HepG2 (cell line): ENCODE results near the gene AGER. TPM values are rescaled to one million over a fixed set of nuclear protein-coding genes. Genes with fewer than 3 reads are reported as not detected.
A peak's percentile ranks its signal among the peaks of the same experiment; 100 is the strongest.

Experiments used
- BHLHE40 ChIP-seq: IDR thresholded peaks from 2 replicates; pipeline ENCODE4 v1.6.1; 2011; ENCODE audit warnings: low read length, improper control_type of control experiment
- BRCA1 ChIP-seq: sonication (generic); formaldehyde crosslinking; IDR thresholded peaks from 2 replicates; pipeline ENCODE4 v1.4.0; 2020; ENCODE audit warnings: missing genetic modification reagents
- HNF4A ChIP-seq: sonication (generic); formaldehyde crosslinking; IDR thresholded peaks from 2 replicates; pipeline ENCODE4 v1.4.0; 2020; ENCODE audit warnings: missing genetic modification reagents
- MLX ChIP-seq: IDR thresholded peaks from 2 replicates; pipeline ENCODE4 v1.6.1; 2016
- RELA ChIP-seq: sonication (generic); formaldehyde crosslinking; IDR thresholded peaks from 2 replicates; pipeline ENCODE4 v1.4.0; 2020; ENCODE audit warnings: missing genetic modification reagents
- RNF2 ChIP-seq: fragments of 450-650 bp; conservative IDR thresholded peaks from 2 replicates; pipeline ENCODE4 v1.6.1; 2016; ENCODE audit warnings: low read depth
- TEF ChIP-seq: sonication (generic); formaldehyde crosslinking; IDR thresholded peaks from 2 replicates; pipeline ENCODE4 v1.5.0; 2020; ENCODE audit warnings: missing genetic modification reagents
- ZNF232 ChIP-seq: sonication (generic); formaldehyde crosslinking; IDR thresholded peaks from 2 replicates; pipeline ENCODE4 v1.4.0; 2020; ENCODE audit warnings: missing genetic modification reagents, borderline replicate concordance
- ZNF318 ChIP-seq: sonication (generic); formaldehyde crosslinking; IDR thresholded peaks from 2 replicates; pipeline ENCODE4 v1.4.0; 2020; ENCODE audit warnings: mild to moderate bottlenecking, missing genetic modification reagents
- ZNF343 ChIP-seq: sonication (generic); formaldehyde crosslinking; IDR thresholded peaks from 2 replicates; pipeline ENCODE4 v1.4.0; 2020; ENCODE audit warnings: mild to moderate bottlenecking, missing genetic modification reagents
- ZNF431 ChIP-seq: sonication (generic); formaldehyde crosslinking; IDR thresholded peaks from 2 replicates; pipeline ENCODE4 v1.9.0; 2022; ENCODE audit warnings: missing genetic modification reagents, low read depth, mild to moderate bottlenecking, borderline replicate concordance
- ZNF569 ChIP-seq: sonication (generic); formaldehyde crosslinking; IDR thresholded peaks from 2 replicates; pipeline ENCODE4 v1.5.0; 2020; ENCODE audit warnings: mild to moderate bottlenecking, missing genetic modification reagents, moderate library complexity, borderline replicate concordance
- ZNF691 ChIP-seq: sonication (generic); formaldehyde crosslinking; IDR thresholded peaks from 2 replicates; pipeline ENCODE4 v1.4.0; 2020; ENCODE audit warnings: missing genetic modification reagents, low read depth, mild to moderate bottlenecking, borderline replicate concordance
- ZNF792 ChIP-seq: IDR thresholded peaks from 2 replicates; pipeline ENCODE4 v1.6.1; 2016
- polyA plus RNA-seq, 8 experiments: library from polyadenylated mRNA; depleted of rRNA in 3 of 8; stranded (reverse) in 7 of 8; unstranded in 1 of 8; fragments of >200 nt; fragmentation: Illumina TruSeq in 4 of 8; extraction: Trizol in 4 of 8; gene quantifications; 2 replicates each; pipeline versions ENCODE4 v1.2.1 to v1.2.3, GENCODE V29; 2011 to 2016; ENCODE audit warnings: low read depth in 4 of 8, missing spikeins in 1 of 8, mixed read lengths in 1 of 8; ENCODE audit not compliant: insufficient read depth in 1 of 8
- total RNA-seq, 5 experiments: library from RNA; depleted of rRNA; stranded (reverse); fragments of >200 nt; fragmentation: Illumina TruSeq; extraction: Trizol; gene quantifications; 2 replicates each; pipeline ENCODE4 v1.2.3, GENCODE V29; 2016; ENCODE audit warnings: low read depth in 1 of 5

AGER gene
- total and polyA plus RNA-seq, 2 of the 13 experiments (the other 11 are each of a cell fraction or from before 2014, with no cell fraction given): 1.9 to 5.1 TPM

GRCh38 chr6:32195902-32196681, 12.0 kb upstream of the AGER start (continued):
- peak; percentile 87; the same call in 1 of the 2 replicates for TF ChIP-seq ZNF232
- peak; percentile 72; the same call in 1 of the 2 replicates for TF ChIP-seq ZNF691
- peak; percentile 85; the same call in 1 of the 2 replicates for TF ChIP-seq RNF2
- peak; percentile 73; the same call in 1 of the 2 replicates for TF ChIP-seq ZNF318
- peak; percentile 57; the same call in 1 of the 2 replicates for TF ChIP-seq ZNF431 (CRISPR knock-in tag)
- no peak; the same call in 1 of the 2 replicates for TF ChIP-seq HNF4A (CRISPR knock-in tag)
- TF ChIP-seq BRCA1 (CRISPR knock-in tag): peak; percentile 81; the same call in 1 of the 2 replicates
- TF ChIP-seq TEF: no peak; the same call in 1 of the 2 replicates
- TF ChIP-seq ZNF343: peak; percentile 27; the same call in 1 of the 2 replicates
- TF ChIP-seq RELA: 0 out of 2 replicates have a peak, but pooled peaks have one; percentile 3
- 0 out of 2 replicates have a peak, but pooled peaks have one; percentile 36 for TF ChIP-seq BHLHE40
- TF ChIP-seq ZNF792 (CRISPR knock-in tag): peak; percentile 73; the same call in 1 of the 2 replicates
- TF ChIP-seq MLX (CRISPR knock-in tag): no peak
- no peak for TF ChIP-seq ZNF569 (CRISPR knock-in tag)
